DOHH2 (cell line): ENCODE measurements around the gene COL1A2.

Experiments
- H3F3A ChIP-seq: fragments of 200-600 bp; sonication (generic), shearing (Covaris generic); 2 replicates; pipeline ENCODE4 v1.6.0; 2016; ENCODE audit warnings: antibody characterized with exemption, mild to moderate bottlenecking; ENCODE audit not compliant: control insufficient read depth, insufficient read depth
- H3K27ac ChIP-seq: fragments of 200-600 bp; sonication (generic); 2 replicates; pipeline ENCODE4 v1.5.1; 2014; ENCODE audit warnings: low read depth, mild to moderate bottlenecking, low read length, moderate library complexity
- H3K27me3 ChIP-seq: fragments of 200-600 bp; sonication (generic); 2 replicates; pipeline ENCODE4 v1.6.1; 2014; ENCODE audit warnings: mild to moderate bottlenecking, low read length, mixed read lengths; ENCODE audit not compliant: control insufficient read depth
- H3K36me3 ChIP-seq: fragments of 200-600 bp; sonication (generic); 2 replicates; pipeline ENCODE4 v1.6.1; 2014; ENCODE audit warnings: mild to moderate bottlenecking, low read length, moderate library complexity, mixed read lengths; ENCODE audit not compliant: control insufficient read depth
- H3K4me1 ChIP-seq: fragments of 200-600 bp; sonication (generic); 2 replicates; pipeline ENCODE4 v1.6.1; 2014; ENCODE audit warnings: mild to moderate bottlenecking, low read length, mixed read lengths; ENCODE audit not compliant: control insufficient read depth
- H3K4me2 ChIP-seq: fragments of 200-600 bp; sonication (generic); 2 replicates; pipeline ENCODE4 v1.6.0; 2014; ENCODE audit warnings: mild to moderate bottlenecking, low read length, moderate library complexity
- H3K4me3 ChIP-seq: fragments of 200-600 bp; sonication (generic); 2 replicates; pipeline ENCODE4 v1.5.1; 2014; ENCODE audit warnings: mild to moderate bottlenecking, low read length, mixed read lengths
- H3K79me2 ChIP-seq: fragments of 200-600 bp; sonication (generic); 2 replicates; pipeline ENCODE4 v1.6.1; 2014; ENCODE audit warnings: mild to moderate bottlenecking, low read length, mixed read lengths; ENCODE audit not compliant: control insufficient read depth
- H3K9me2 ChIP-seq: fragments of 200-600 bp; sonication (generic); replicated peaks from 2 replicates; pipeline ENCODE4 v1.6.1; 2014; ENCODE audit warnings: mild to moderate bottlenecking, low read length, mixed read lengths; ENCODE audit not compliant: control insufficient read depth
- H3K9me3 ChIP-seq: fragments of 200-600 bp; sonication (generic); 2 replicates; pipeline ENCODE4 v1.6.1; 2014; ENCODE audit warnings: antibody characterized with exemption, low read length, mixed read lengths; ENCODE audit not compliant: control insufficient read depth, insufficient read depth
- H4K20me1 ChIP-seq: fragments of 200-600 bp; sonication (generic); 2 replicates; pipeline ENCODE4 v1.6.0; 2014; ENCODE audit warnings: low read depth, mild to moderate bottlenecking, antibody characterized with exemption, low read length, moderate library complexity; ENCODE audit not compliant: control insufficient read depth, insufficient read depth
- EZH2phosphoT487 ChIP-seq: fragments of 200-600 bp; sonication (generic); IDR thresholded peaks from 2 replicates; pipeline ENCODE4 v1.6.1; 2017; ENCODE audit warnings: borderline replicate concordance, mild to moderate bottlenecking, antibody characterized with exemption, low read length, moderate library complexity, mixed read lengths
- TF ChIP-seq, protein P1 (sequence below): fragments of 200-600 bp; sonication (generic); IDR thresholded peaks from one replicate; pipeline ENCODE4 v1.5.1; 2014; ENCODE audit warnings: antibody characterized with exemption, mild to moderate bottlenecking, low read depth, low read length; ENCODE audit not compliant: poor library complexity, severe bottlenecking

Gene COL1A2

DNA sequence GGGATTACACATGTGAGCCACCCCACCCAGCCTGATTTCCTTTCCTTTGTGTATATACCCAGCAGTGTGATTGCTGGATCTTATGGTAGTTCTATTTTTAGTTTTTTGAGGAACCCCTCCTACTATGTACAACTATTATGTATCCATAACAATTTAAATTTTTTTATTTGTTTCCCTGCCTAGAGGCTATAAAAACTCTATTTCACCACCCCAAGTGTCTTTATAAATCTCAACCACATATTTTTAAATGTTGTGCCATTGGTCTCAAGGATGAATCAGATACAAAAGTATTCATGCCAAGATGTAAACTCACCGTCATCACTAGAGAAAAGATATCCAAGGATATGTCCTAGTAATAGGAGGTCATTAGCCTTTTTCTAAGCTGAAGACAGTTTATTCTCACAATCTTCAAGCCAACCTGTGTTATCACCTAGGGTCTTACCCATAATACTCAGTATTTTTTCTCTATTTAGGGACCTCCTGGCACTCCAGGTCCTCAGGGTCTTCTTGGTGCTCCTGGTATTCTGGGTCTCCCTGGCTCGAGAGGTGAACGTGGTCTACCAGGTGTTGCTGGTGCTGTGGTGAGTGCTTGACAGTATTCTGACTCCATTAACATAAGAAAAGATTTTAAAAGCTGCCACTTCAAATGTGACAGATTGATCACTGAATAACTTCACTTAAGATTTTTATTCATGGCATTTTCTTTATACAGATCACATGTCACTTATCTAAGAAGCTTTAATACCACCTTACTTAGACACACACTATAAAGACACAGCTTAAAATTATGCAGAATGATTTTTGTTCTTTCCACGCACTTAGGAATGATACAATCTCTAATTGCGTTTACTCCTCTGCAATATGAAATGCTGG lies 29.4 kb downstream of the COL1A2 start:
- Histone ChIP-seq H3K27me3 (peaks cover 5% of the 10 kb centered on the region; the same call in 1 of the 2 replicates), H3K36me3 (no peaks in the 10 kb centered on the region), H3K9me2 (no peaks in the 10 kb centered on the region), H3K27ac (no peak overlapping the region), H3K4me3 (no peak overlapping the region), H4K20me1 (no peaks in the 10 kb centered on the region), H3K9me3 (no peaks in the 10 kb centered on the region), H3K4me1 (no peaks in the 10 kb centered on the region), H3K4me2 (no peak overlapping the region), H3F3A (no peaks in the 10 kb centered on the region), H3K79me2 (no peaks in the 10 kb centered on the region)
- no peak for TF ChIP-seq EZH2phosphoT487
- TF ChIP-seq, protein P1, sequence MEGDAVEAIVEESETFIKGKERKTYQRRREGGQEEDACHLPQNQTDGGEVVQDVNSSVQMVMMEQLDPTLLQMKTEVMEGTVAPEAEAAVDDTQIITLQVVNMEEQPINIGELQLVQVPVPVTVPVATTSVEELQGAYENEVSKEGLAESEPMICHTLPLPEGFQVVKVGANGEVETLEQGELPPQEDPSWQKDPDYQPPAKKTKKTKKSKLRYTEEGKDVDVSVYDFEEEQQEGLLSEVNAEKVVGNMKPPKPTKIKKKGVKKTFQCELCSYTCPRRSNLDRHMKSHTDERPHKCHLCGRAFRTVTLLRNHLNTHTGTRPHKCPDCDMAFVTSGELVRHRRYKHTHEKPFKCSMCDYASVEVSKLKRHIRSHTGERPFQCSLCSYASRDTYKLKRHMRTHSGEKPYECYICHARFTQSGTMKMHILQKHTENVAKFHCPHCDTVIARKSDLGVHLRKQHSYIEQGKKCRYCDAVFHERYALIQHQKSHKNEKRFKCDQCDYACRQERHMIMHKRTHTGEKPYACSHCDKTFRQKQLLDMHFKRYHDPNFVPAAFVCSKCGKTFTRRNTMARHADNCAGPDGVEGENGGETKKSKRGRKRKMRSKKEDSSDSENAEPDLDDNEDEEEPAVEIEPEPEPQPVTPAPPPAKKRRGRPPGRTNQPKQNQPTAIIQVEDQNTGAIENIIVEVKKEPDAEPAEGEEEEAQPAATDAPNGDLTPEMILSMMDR = no peak

DNA sequence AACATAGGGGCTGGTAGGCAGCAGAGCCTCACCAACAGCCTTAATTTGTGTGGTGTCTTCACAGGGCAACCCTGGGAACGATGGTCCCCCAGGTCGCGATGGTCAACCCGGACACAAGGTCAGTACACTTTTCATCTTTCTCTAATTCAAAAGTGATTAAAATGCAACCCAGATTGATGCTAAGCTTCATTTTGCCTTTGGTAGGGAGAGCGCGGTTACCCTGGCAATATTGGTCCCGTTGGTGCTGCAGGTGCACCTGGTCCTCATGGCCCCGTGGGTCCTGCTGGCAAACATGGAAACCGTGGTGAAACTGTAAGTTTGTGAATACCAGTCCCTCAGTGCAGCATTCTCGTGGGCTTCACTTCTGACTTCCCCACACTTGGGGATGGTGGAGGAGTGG lies 30.9 kb downstream of the COL1A2 start:
- no peaks in the 10 kb centered on the region for H3F3A ChIP-seq
- H3K4me3 ChIP-seq = no peak overlapping the region
- H3K79me2 ChIP-seq = no peaks in the 10 kb centered on the region
- H3K36me3 ChIP-seq = no peaks in the 10 kb centered on the region
- no peak overlapping the region for H3K27ac ChIP-seq
- no peaks in the 10 kb centered on the region for H3K27me3 ChIP-seq
- no peaks in the 10 kb centered on the region for H4K20me1 ChIP-seq
- no peaks in the 10 kb centered on the region for H3K9me3 ChIP-seq
- no peaks in the 10 kb centered on the region for H3K9me2 ChIP-seq
- no peak for TF ChIP-seq EZH2phosphoT487
- TF ChIP-seq, protein P1 = no peak
- H3K4me2 ChIP-seq = no peak overlapping the region
- no peaks in the 10 kb centered on the region for H3K4me1 ChIP-seq

DNA sequence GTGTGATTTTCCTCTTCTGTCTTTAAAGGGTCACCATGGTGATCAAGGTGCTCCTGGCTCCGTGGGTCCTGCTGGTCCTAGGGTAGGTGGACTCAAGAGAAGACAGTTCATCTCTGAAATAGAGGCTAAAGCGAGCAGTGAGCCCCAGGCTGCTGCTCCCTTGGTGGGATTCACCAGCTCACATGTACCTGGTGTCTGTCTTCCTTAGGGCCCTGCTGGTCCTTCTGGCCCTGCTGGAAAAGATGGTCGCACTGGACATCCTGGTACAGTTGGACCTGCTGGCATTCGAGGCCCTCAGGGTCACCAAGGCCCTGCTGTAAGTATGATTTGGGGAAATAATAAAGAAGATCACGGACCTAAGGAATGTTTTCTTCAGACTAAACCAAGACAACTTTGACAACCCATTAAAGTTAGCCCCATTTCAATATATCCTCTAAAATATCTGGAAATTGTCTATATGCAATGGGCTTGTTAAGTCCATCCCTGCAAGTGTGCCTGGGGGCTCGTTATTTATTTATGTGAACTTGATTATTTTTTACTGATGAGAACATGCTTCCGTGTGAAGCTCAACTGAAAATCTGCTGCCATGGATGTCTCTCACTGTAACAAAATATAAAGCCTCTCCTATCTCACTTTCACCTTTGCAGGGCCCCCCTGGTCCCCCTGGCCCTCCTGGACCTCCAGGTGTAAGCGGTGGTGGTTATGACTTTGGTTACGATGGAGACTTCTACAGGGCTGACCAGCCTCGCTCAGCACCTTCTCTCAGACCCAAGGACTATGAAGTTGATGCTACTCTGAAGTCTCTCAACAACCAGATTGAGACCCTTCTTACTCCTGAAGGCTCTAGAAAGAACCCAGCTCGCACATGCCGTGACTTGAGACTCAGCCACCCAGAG lies 32.5 kb downstream of the COL1A2 start:
- Histone ChIP-seq H3K9me2 (no peaks in the 10 kb centered on the region), H3K79me2 (no peaks in the 10 kb centered on the region), H3K27ac (no peak overlapping the region), H3K4me1 (no peaks in the 10 kb centered on the region), H3K4me3 (no peak overlapping the region), H3F3A (no peaks in the 10 kb centered on the region), H3K9me3 (no peaks in the 10 kb centered on the region), H3K36me3 (no peaks in the 10 kb centered on the region), H3K27me3 (no peaks in the 10 kb centered on the region), H3K4me2 (no peak overlapping the region), H4K20me1 (no peaks in the 10 kb centered on the region)
- TF ChIP-seq, protein P1 = no peak
- no peak for TF ChIP-seq EZH2phosphoT487
